ENCODE data around the gene SPPL3. TPM values are rescaled to one million over a fixed set of nuclear protein-coding genes. Genes with fewer than 3 reads are reported as not detected.
"Not testable (repeated sequence)": the region's sequence is repeated elsewhere in the genome, so short reads cannot be mapped to it uniquely, and the experiment has no call there.

SPPL3 gene, protein sequence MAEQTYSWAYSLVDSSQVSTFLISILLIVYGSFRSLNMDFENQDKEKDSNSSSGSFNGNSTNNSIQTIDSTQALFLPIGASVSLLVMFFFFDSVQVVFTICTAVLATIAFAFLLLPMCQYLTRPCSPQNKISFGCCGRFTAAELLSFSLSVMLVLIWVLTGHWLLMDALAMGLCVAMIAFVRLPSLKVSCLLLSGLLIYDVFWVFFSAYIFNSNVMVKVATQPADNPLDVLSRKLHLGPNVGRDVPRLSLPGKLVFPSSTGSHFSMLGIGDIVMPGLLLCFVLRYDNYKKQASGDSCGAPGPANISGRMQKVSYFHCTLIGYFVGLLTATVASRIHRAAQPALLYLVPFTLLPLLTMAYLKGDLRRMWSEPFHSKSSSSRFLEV
- 10 to 100 TPM; 21.6 to 28.0 (median 22.8) TPM for total RNA-seq

DNA sequence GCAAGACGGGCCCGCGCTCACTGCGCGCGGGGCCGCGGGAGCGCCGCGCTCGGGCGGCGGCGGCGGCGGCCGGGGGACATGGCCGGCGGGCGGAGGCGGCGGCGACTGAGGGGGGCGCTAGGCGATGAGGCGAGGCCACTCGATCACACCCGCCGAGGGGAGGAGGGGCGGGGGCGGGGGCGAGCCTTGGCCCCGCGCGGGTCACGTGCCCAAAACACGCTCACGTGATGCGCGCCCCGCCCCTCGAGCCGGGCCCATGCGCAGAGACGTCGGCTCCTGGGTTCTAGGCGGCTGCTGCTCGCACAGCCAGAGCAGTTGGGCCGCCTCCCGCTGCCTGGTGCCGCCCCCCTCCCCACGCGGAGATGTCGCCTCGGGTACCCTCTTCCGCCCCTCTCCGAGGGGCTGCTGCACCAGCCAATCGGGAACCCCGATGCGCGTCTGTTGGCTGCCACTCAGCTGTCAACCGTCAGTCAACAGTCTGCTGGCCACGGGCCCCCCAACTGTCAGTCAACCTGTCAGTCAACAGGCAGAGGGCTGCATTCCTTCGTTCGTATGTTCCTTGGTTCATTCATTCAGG lies at the start of gene SPPL3:
TSS of gene SPPL3 (minus strand) at position 162 of the 577 bp plus-strand sequence. CDS start 491 bp downstream, outside the sequence.
- H3K36me3 Mint-ChIP-seq (ENCODE audit: insufficient read depth) = peaks cover 7% of the 10 kb centered on the region

DNA sequence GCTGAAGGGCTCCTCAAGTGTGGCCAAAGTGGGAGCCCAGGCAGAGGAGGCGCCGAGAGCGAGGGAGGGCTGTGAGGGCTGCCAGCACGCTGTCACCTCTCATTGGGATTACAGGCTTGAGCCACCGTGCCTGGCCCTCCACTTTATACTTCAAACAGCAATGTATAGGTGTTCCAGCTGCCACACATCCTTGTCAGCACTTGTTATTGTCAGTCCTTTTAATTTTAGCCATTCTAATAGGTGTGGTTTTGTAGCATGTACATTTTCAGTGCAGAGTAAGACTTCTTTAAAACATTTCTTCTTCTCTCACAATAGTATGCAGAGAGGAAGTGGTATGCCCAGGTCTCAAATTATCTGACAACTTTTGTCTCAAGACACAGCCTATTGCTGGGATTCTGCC lies 46.6 kb upstream of the SPPL3 start:
- Mint-ChIP-seq H3K27me3 (ENCODE audit: low read depth) (no peaks in the 10 kb centered on the region), H3K9me3 (no peaks in the 10 kb centered on the region), H3K4me1 (ENCODE audit: low read depth) (no peaks in the 10 kb centered on the region), H3K4me3 (no peak overlapping the region), H3K36me3 (ENCODE audit: insufficient read depth) (no peaks in the 10 kb centered on the region)
- DNase-seq = no peak
- ATAC-seq = no peak

More for the DNA sequence above, at the start of gene SPPL3:
- Mint-ChIP-seq H3K4me1 (ENCODE audit: low read depth) (peaks cover 28% of the 10 kb centered on the region), H3K27me3 (ENCODE audit: low read depth) (no peaks in the 10 kb centered on the region), H3K9me3 (no peaks in the 10 kb centered on the region), H3K4me3 (peak within 1 kb of the TSS; percentile 98)
- ATAC-seq = peak; percentile 77 to 78
- peak; percentile 90 for DNase-seq

DNA sequence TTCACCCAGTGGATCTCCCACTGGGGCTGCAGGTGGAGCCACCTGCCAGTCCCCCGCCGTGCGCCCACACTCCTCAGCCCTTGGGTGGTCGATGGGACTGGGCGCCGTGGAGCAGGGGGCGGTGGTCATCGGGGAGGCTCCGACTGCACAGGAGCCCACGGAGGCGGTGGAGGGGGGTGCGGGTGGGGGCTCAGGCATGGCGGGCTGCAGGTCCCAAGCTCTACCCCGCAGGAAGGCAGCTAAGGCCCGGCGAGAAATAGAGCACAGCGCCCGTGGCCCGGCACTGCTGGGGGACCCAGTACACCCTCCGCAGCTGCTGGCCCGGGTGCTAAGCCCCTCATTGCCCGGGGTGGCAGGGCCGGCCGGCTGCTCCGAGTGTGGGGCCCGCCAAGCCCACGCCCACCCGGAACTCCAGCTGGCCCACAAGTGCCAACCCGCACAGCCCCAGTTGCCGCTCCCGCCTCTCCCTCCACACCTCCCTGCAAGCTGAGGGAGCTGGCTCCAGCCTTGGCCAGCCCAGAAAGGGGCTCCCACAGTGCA lies 46.2 kb upstream of the SPPL3 start:
- not testable (repeated sequence) for H3K36me3 Mint-ChIP-seq (ENCODE audit: insufficient read depth); ATAC-seq; H3K9me3 Mint-ChIP-seq; H3K4me3 Mint-ChIP-seq; H3K27me3 Mint-ChIP-seq (ENCODE audit: low read depth); DNase-seq; H3K4me1 Mint-ChIP-seq (ENCODE audit: low read depth)

DNA sequence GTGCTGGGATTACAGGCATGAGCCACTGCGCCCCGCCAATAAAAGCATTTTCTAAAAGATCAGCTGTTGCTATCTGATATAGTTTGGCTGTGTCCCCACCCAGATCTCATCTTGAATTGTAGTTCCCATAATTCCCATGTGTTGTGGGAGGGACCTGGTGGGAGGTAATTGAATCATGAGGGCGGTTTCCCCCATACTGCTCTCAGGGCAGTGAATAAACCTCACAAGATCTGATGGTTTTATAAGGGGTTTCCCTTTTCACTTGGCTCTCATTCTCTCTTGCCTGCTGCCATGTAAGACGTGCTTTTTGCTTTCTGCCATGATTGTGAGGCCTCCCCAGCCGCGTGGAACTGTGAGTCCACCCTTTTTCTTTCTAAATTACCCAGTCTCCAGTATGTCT lies 41.4 kb upstream of the SPPL3 start:
- not testable (repeated sequence) for H3K27me3 Mint-ChIP-seq (ENCODE audit: low read depth); H3K36me3 Mint-ChIP-seq (ENCODE audit: insufficient read depth); H3K9me3 Mint-ChIP-seq; DNase-seq; H3K4me3 Mint-ChIP-seq; ATAC-seq; H3K4me1 Mint-ChIP-seq (ENCODE audit: low read depth)

DNA sequence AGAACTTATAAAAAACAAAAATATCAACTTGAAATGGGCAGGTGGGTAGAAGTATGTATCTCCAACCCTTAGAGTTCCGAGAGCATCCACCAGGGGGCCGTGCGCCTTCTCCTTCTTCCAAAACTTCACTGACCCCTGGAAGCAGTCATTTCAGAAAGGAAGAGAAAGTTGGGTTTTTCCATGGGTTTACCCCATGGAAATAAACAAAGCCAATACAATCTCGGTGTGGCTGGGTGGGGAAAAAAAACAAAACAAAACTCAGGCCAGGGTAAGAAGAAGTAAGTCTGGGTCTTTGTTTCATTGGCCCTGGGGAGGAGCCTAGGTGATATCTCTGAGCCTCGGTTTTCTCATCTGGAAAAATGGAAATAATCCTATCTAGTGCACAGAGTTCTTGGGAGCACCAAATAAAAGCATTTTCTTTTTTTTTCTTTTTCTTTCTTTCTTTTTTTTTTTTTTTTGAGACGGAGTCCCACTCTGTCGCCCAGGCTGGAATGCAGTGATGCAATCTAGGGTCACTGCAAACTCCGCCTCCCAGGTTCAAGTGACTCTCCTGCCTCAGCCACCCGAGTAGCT lies 40.6 kb upstream of the SPPL3 start:
- Mint-ChIP-seq H3K4me1 (ENCODE audit: low read depth) (peaks cover 3% of the 10 kb centered on the region), H3K9me3 (no peaks in the 10 kb centered on the region), H3K27me3 (ENCODE audit: low read depth) (peaks cover under 1% of the 10 kb centered on the region), H3K4me3 (no peak overlapping the region), H3K36me3 (ENCODE audit: insufficient read depth) (no peaks in the 10 kb centered on the region)
- ATAC-seq = peak; percentile 71 to 72
- DNase-seq = peak; percentile 67

DNA sequence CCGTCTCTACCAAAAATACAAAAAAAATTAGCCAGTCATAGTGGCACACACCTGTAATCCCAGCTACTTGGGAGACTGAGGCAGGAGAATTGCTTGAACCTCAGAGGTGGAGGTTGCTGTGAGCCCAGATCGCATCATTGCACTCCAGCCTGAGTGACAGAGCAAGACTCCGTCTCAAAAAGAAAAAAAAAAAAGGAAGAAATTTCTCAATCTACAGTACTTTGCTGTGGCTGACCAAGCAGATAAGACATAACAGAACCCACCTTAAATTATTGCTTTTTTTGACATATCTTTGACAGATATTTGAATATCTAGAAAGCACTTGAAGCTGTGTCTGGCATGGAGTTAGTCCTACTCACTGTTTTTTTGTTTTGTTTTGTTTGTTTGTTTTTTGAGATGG lies 39.3 kb upstream of the SPPL3 start:
- DNase-seq = no peak
- H3K4me3 Mint-ChIP-seq = no peak overlapping the region

DNA sequence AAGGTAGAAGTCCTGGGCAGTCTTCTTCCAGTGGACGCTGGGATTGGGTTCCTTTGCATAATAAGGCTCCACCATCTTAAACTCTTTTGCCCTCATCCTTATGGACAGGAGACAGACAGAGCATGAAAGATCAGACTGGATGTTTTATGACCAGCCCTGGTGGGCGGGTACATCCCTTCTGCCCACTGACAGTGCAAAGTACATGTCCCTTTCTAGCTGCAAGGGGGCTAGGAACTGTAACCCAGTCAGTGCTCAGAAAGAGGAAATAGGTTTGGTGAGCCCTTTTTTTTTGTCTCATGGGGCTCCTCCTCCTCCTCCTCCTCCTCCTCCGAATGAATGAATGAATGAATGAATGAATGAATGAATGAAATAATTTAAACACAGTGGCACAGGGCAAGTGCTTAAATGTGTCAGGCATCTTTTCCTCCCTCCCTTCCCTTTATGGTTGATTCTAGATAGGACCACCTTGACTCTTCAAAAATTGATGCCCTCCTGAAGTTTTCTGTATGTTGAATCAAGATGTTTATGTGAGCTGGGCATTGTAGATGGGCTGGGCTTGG lies 37.8 kb upstream of the SPPL3 start:
- ATAC-seq (no peak), DNase-seq (no peak)
- Mint-ChIP-seq H3K4me3 (no peak overlapping the region), H3K4me1 (ENCODE audit: low read depth) (peaks cover 3% of the 10 kb centered on the region), H3K9me3 (no peaks in the 10 kb centered on the region), H3K36me3 (ENCODE audit: insufficient read depth) (no peaks in the 10 kb centered on the region), H3K27me3 (ENCODE audit: low read depth) (peaks cover 14% of the 10 kb centered on the region)

More for the DNA sequence above, 39.3 kb upstream of the SPPL3 start:
- Mint-ChIP-seq H3K9me3 (no peaks in the 10 kb centered on the region), H3K36me3 (ENCODE audit: insufficient read depth) (no peaks in the 10 kb centered on the region), H3K4me1 (ENCODE audit: low read depth) (peaks cover 3% of the 10 kb centered on the region), H3K27me3 (ENCODE audit: low read depth) (peaks cover 6% of the 10 kb centered on the region)
- no peak for ATAC-seq

DNA sequence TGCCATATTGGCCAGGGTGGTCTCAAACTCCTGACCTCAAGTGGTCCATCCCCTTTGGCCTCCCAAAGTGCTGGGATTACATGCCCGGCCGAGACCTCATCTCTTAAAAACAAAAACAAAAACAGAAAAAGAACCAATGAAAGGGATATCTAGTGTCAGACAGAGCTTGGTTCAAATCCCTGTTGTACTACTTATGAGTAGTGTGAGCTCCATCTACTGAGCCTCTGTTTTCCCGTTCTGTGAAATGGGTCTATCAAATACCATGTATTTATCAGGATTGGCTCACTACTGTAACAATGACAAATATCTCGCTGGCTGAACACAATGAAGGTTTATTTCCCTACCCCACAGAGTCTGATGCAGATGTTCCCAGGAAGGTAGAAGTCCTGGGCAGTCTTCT lies 37.3 kb upstream of the SPPL3 start:
- Mint-ChIP-seq H3K9me3 (no peaks in the 10 kb centered on the region), H3K4me3 (no peak overlapping the region), H3K4me1 (ENCODE audit: low read depth) (peaks cover 3% of the 10 kb centered on the region), H3K36me3 (ENCODE audit: insufficient read depth) (no peaks in the 10 kb centered on the region), H3K27me3 (ENCODE audit: low read depth) (peaks cover 14% of the 10 kb centered on the region)
- DNase-seq = no peak
- ATAC-seq = no peak

DNA sequence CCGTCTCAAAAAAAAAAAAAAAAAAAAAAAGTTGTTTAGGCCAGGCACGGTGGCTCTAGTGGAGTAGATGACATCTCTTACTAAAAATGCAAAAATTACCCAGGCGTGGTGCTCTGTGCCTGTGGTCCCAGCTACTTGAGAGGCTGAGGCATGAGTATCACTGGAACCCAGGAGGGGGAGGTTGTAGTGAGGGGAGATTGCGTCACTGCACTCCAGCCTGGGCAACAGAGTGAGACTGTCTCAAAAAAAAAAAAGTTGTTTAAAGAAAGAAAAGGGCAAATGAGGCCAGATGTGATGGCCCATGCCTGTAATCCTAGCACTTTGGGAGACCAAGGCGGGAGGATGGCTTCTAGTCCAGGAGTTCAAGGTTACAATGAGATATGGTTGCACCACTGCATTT lies 36.6 kb upstream of the SPPL3 start:
- no peak for DNase-seq
- no peaks in the 10 kb centered on the region for H3K9me3 Mint-ChIP-seq
- H3K27me3 Mint-ChIP-seq (ENCODE audit: low read depth) = peaks cover 14% of the 10 kb centered on the region
- no peak for ATAC-seq
- no peaks in the 10 kb centered on the region for H3K36me3 Mint-ChIP-seq (ENCODE audit: insufficient read depth)
- H3K4me1 Mint-ChIP-seq (ENCODE audit: low read depth) = peaks cover 3% of the 10 kb centered on the region
- no peak overlapping the region for H3K4me3 Mint-ChIP-seq

DNA sequence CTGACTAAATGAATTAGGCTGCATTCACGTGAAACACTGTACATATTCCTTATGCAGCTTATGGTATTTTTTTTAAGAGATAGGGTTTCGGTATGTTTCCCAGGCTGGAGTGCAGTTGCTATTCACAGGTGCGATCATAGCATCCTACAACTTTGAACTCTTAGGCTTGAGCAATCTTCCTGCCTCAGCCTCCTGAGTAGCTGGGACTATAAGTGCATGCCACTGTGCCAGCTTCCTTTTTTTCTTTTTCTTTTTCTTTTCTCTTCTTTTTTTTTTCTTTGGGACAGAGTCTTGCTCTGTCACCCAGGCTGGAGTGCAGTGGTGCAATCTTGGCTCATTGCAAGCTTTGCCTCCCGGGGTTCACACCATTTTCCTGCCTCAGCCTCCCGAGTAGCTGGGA lies 35.8 kb upstream of the SPPL3 start:
- no peaks in the 10 kb centered on the region for H3K9me3 Mint-ChIP-seq
- H3K36me3 Mint-ChIP-seq (ENCODE audit: insufficient read depth) = no peaks in the 10 kb centered on the region
- no peak for DNase-seq
- peaks cover 14% of the 10 kb centered on the region for H3K27me3 Mint-ChIP-seq (ENCODE audit: low read depth)
- peaks cover 3% of the 10 kb centered on the region for H3K4me1 Mint-ChIP-seq (ENCODE audit: low read depth)
- no peak overlapping the region for H3K4me3 Mint-ChIP-seq
- ATAC-seq = no peak

DNA sequence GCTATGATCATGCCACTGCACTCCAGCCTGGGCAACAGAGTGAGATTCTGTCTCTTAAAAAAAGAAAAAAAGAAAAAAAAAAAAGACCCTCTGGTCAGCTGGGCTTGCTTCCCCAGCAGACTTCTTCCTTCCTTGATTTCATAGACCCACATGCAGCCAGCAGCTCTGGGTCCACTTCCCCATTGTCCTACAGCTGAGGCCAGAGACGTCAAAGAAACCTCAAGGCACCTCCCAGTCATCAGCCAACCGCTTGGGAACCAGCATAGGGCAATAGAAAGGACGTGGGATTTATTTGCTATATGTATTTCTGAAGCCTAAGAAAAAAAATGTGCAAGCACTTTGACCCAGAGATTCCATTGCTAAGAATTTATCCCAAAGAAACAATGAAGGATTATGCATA lies 35.4 kb upstream of the SPPL3 start:
- ATAC-seq (no peak), DNase-seq (no peak)
- peaks cover under 1% of the 10 kb centered on the region for H3K4me1 Mint-ChIP-seq (ENCODE audit: low read depth)
- no peaks in the 10 kb centered on the region for H3K9me3 Mint-ChIP-seq
- peaks cover 14% of the 10 kb centered on the region for H3K27me3 Mint-ChIP-seq (ENCODE audit: low read depth)
- H3K36me3 Mint-ChIP-seq (ENCODE audit: insufficient read depth) = no peaks in the 10 kb centered on the region
- no peak overlapping the region for H3K4me3 Mint-ChIP-seq

DNA sequence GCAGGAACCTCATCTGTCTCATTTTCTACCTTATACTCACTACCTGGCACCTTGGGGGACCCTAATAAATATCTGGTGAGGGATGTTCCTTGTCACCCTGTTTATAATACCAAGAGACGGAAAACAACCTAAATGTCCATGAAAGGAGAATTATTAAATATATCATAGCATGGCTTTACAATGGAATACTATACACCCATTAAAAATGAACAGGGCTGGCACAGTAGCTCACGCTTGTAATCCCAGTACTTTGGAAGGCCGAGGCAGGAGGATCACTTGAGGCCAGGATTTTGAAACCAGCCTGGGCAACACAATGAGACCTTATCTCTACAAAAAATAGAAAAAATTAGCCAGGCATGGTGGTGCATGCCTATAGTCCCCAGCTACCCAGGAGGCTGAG lies 34.3 kb upstream of the SPPL3 start:
- ATAC-seq = no peak
- Mint-ChIP-seq H3K4me3 (no peak overlapping the region), H3K27me3 (ENCODE audit: low read depth) (peaks cover 14% of the 10 kb centered on the region), H3K4me1 (ENCODE audit: low read depth) (no peaks in the 10 kb centered on the region), H3K9me3 (no peaks in the 10 kb centered on the region), H3K36me3 (ENCODE audit: insufficient read depth) (no peaks in the 10 kb centered on the region)
- DNase-seq = no peak

DNA sequence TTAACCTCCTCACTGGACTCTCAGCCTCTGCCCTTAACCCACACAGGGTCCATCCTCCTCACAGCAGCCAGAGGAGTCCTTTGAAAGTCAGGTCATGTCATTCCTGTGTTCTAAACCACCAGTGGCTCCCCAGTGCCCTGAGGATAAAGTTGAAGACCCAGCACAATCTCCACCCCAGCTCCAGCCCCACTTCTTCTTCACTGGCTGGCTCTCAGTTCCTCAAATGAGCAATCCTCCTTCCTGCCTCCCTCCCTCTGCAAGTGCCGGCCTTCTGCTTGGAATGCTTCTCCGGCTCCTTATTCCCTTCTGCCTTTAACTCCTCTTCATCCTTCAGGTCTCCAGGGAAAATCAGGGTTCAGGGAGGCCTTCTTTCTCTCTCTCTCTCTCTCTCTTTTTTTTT lies 32.0 kb upstream of the SPPL3 start:
- ATAC-seq = no peak
- no peaks in the 10 kb centered on the region for H3K4me1 Mint-ChIP-seq (ENCODE audit: low read depth)

DNA sequence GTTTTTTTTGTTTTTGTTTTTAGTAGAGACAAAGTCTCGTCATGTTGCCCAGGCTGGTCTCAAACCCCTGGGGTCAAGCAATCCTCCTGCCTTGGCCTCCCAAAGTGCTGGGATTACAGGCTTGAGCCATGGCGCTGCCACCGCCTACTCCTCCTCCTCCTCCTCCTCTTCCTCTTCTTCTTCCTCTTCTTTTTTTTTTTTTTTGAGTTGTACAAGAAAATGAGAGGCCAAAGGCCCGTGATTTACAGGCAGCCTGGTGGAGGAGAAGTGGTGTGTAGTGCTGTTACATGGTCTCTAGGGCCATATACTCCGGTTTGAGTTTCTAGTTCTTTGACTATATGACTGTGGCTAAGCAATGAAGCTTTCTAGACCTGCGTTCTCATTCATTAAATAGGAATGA lies 29.6 kb upstream of the SPPL3 start:
- no peak for DNase-seq

More for the DNA sequence above, 32.0 kb upstream of the SPPL3 start:
- Mint-ChIP-seq H3K4me3 (no peak overlapping the region), H3K27me3 (ENCODE audit: low read depth) (peaks cover 14% of the 10 kb centered on the region), H3K36me3 (ENCODE audit: insufficient read depth) (no peaks in the 10 kb centered on the region), H3K9me3 (no peaks in the 10 kb centered on the region)
- DNase-seq = no peak

More for the DNA sequence above, 29.6 kb upstream of the SPPL3 start:
- Mint-ChIP-seq H3K27me3 (ENCODE audit: low read depth) (peaks cover 10% of the 10 kb centered on the region), H3K4me1 (ENCODE audit: low read depth) (no peaks in the 10 kb centered on the region), H3K9me3 (no peaks in the 10 kb centered on the region), H3K36me3 (ENCODE audit: insufficient read depth) (no peaks in the 10 kb centered on the region), H3K4me3 (no peak overlapping the region)
- no peak for ATAC-seq
